Measurements from ENCODE around the gene GMDS. TPM values are rescaled to one million over a fixed set of nuclear protein-coding genes. Genes with fewer than 3 reads are reported as not detected.

Gene GMDS
- total RNA-seq, 1 donor from 2014 or later = 14.4 TPM

DNA sequence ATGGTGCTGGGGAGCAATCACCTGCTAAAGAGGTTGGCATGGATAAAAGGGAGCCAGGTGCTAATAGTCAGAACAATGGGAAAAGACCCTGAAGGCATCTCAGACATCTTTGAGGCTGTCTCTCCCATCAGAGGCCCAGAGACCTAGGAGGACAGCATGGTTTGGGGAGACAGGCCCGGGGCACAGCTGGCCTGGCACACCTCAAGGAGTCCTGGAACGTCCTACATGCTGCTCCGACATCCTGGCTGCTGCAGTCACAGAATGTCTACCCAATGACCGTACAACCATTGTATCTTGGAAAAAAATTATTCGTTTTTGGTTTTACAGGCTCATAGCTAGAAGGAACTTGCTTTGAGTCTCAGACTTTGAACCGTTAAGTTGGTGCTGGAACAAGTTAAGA, 4.4 kb downstream of the GMDS start:
- DNase-seq (ENCODE audit: low spot score) = no peak

DNA sequence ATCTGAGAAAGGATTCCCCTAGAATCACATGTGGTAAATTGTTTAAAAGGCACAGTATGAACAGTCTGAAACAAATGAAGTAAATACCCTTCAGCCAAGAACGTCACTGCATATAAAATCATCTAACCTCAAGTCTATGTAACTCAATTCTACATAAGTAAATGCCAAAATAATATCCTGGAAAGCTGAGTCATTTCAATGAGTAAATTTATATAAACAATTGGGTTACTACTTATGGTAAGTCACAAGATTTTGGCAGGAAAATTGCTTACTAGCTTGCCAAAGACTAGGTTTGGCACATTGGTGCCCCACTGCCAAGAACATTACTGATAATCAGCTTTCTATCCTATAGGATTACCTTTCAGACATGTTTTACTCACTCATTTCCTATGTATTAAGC, 8.4 kb downstream of the GMDS start:
- no peak for DNase-seq (ENCODE audit: low spot score)

DNA sequence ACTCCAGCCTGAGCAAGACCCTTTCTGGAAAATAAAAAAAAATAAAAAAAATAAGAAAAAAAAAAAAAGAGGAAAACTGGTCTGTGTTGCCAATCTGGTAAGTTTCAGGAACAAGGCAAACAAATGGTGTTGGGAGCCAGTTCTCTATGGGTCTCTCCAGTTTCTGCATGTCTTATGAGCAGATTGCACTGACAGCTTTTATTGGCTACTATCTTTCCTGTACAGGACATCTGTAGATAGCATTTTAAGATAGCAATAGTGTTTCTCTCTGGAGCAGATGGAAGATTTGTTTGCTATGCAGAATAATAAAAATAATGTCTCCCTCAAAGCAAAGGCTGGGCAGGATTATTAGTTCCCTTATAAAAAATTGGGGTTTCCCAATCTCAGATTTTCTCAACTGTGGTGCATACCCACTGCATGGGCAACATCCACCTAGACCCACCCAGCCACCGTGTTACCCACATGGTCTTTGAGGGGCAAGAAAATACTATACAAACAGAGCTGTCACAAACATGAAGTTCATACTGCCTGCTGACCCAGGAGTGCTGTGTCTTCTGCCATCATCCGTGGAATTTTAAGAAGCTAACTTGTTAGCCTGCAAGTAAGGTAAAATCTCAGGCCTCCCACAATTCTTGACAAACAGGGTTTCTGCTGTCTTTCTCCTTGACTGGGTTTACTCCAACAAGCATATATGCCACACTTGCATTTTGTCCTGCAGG, 9.5 kb downstream of the GMDS start:
- no peak for DNase-seq (ENCODE audit: low spot score)

DNA sequence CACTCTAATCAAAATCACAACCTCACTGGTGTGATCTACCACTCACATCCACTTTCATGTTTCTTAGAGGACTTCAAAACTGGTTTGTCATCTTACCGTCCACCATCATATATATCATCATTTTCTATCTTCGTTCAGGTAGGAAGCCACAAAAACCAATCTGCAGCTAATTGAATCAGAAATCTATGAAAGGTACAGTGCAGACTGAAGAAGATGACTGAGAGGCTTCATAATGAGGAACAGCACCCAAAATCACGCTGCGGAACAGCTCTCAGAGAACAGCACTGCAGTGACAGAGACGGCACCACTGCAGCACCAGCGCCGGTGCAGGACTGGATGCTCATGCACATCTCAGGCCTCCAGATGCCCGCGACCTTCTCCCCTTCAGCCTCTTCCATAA, 13.0 kb downstream of the GMDS start:
- no peak for DNase-seq (ENCODE audit: low spot score)

DNA sequence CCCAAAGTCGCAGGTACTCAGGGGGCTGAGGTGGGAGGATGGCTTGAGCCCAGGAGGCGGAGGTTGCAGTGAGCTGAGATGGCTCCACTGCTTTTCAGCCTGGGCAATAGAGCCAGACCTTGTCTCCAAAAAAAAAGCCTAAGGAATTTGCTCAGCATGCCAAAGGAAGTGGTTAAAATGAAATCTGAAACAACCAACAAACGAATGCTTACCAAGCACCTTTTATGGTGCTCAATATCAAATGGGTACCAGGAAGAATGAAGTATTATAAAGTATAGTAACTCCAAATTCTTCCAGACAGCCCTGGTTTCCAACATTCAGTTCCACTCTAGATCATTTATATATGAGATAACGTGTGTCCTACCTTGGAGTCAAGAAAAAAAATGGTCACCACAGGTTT, 14.0 kb downstream of the GMDS start:
- DNase-seq (ENCODE audit: low spot score) = no peak

DNA sequence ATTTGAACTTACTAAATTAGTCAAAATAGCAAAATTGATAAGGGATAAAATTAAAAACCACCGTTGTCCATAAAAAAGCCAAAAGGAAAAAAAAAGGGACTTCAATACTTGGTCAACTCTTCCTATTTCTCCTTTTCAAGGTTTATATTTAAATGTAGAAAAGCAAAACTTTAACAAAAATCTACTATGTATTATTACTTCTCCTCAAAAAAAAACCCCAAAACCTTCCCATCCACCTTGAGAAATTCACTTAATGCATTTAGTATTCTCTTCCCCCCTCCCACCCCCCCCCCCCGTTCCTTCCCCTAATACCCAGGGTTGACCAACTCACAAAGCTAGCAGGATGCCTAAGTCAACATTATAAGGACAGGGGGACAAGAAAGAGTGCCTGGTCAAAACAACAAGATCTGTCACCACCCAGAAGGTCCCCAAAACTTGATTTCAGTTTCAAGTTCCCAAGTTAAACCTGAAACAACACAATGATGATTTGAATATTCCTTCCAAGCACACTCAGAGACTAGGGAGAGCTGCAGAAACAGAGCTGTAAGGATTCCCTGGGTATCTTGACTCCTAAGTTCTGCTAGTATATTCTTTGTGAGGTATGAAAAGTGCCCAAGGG, 14.6 kb downstream of the GMDS start:
- no peak for DNase-seq (ENCODE audit: low spot score)

DNA sequence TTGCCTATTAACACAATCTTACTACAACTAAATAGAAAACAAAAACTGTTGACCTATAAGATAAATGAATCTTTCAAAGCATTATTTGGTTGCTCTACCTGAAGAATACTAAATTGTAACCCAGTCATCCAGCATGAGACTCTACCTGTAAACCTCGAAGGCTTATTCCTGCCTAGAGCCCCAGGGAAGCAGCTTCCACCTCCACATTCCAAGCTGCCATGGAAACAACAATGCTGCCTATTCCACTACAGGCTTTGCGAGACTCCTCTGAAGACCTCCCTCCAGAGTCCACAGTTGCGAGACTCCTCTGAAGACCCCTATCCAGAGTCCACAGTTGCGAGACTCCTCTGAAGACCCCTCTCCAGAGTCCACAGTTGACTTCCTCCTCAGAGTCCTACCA, 15.7 kb downstream of the GMDS start:
- no peak for DNase-seq (ENCODE audit: low spot score)

DNA sequence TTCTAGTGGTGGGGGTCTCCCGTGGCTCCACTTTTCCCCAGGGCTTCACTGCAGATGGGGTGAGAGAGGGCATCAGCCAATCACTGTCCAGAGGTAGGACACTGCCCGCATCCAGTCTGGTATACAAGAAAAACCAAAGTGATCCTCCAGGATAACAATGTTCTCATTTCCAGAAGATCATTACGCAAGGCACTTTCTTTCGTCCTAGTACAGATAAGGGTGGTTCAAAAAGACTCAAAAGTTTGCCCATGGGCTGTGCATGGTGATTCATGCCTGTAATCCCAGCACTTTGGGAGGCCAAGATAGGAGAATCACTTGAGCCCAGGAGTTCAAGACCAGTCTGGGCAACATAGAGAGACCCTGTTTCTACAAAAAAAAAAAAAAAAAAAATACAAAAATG, 16.4 kb downstream of the GMDS start:
- DNase-seq (ENCODE audit: low spot score) = no peak

DNA sequence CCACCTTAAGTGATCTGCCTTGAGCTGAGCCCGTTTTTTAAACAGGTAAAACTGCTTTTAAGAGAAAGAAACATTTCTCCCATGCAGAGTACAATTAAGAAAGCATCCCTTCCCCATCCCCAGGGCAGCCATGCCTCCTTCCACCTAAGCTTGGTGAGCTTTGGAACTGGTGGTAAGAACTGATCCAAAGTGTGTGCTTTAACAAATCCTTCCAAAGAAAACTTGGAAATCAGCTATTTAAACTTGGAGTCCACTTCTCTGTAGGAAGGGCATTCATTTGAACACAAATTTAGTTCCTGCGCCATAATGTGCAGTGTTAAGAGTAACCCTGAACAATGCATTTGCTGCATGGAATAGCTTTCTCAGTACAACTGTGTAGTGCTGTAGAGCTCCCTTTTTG, 17.0 kb downstream of the GMDS start:
- DNase-seq (ENCODE audit: low spot score) = no peak

DNA sequence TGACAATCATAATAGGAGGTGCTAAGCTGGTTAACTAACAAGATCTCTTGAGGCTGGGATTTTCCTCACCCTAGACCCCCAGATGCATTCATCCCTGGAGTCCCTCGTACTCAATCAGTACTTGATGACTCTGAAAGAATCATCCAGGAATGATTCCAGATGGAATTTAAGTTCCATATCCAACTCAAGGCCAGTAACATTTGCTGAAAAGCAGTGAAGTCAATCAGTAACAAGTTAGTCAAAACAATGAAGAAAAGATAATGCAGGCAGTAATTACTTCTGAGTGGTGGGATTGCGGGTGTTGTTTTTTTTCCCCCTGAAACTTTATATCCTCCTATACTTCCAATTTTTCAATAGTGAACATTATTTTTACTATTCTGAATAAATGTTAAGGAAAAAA, 18.6 kb downstream of the GMDS start:
- no peak for DNase-seq (ENCODE audit: low spot score)

DNA sequence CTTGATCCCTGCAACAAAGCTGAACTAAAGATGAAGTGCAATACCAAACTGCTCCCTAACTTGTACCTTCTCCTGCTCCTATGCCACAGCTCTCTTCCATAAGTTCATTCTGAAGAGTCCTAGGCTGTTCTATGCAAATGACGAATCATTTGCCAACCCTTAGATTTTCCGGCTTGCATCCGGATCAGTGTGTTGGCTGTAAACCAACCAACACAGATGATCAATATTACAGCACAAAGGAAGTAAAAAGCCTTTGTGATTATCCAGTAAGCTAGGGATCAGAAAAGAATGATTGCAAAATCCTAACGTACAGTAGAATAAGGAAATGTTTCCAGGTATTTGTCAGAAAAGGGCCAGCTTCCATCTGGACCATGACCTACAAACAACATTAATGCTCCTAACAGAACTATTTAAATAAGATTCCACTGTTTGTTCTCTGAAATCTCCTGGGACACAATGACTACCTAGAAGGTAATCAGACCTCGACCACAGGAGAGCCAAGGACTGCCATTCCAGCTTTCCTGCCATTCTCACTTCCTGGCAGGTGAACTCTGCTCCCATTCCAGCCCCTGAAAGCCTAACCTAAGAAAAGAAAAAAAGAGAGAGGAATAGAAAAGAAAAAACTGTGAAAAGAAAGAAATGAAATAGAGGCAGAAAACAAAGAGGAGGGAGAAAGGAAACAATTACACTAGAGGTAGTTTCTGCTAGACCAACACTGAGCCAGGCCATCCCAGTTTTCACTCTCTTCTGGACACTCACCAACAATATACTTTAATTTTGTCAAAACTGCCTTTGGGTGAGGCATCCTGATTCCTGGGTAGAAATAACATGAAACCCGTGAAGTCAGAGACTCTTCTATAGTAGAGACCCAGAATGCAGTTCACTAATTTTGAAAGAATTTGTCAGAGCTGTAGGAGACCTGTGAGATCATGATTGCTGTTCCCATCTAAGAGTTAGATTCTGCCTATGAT, 19.7 kb downstream of the GMDS start:
- DNase-seq (ENCODE audit: low spot score) = no peak

DNA sequence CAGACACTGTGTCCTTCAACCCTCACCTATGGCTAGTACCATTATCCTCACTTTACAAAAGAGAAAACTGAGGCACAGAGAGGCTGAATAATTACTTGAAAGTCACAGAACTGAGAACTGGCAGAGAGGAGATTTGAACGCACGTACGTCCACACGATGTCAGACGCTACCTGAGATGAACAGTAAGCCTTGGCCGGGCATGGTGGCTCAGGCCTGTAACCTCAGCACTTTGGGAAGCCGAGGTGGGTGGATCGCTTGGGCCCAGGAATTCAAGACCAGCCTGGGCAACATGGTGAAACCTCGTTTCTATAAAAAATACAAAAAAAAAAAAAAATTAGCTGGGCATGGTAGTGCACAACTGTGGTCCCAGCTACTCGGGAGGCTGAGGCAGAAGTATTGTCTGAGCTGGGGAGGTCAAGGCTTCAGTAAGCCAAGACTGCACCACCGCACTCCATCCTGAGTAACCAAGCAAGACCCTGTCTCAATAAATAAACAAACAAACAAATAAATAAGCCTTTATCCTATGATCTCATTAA, 20.5 kb downstream of the GMDS start:
- no peak for DNase-seq (ENCODE audit: low spot score)

DNA sequence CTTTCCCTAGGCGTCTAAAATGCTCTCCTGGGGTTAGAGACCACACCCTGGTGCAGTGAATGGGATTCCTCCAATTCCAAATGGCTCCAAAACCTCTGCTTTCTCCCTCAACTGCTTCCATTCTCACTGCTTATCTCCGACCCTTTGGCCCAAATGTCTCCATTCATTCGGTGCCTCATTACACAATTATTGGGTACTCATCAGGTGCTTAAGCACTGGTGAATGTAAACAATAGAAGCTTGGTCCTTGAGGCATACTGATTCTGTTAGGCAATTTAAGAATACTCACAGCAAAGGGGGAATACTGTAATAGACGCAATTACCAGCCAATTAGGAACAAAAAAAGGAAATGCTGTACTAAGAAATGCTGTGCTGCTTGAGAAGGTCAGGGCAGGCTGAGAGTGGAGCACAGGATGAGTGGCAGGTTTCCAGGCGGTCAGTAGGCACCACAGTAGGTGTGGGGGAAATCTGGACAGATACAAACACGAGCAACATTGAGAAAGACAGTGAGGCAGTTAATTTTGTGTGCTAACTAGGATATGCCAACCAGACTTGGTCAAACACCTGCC, 23.0 kb downstream of the GMDS start:
- DNase-seq (ENCODE audit: low spot score) = no peak

DNA sequence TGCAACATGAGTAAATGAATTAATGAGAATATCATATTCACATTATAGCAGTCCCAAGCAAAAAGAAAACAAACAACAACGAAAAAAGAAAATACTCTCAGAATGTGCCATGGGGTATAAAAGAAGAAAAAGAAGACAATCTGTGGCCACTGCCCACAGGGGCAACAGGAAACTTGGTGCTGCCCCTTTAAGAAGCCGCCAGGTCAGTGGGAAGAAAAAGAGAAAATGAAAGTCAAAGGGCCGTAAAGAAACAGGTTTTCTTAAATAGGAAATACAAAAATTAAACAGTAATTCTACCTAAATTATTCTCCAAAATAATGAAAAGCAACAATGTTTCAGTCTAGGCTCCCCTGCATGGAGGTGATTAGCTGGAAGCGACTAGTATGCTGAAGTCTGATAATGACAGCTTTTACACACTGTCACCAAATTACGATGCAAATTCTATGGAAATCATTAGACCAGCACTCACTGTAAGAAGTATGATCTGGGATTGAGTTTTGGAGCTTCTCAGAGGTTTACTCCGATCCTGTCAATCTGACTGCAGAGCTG, 23.6 kb downstream of the GMDS start:
- no peak for DNase-seq (ENCODE audit: low spot score)

DNA sequence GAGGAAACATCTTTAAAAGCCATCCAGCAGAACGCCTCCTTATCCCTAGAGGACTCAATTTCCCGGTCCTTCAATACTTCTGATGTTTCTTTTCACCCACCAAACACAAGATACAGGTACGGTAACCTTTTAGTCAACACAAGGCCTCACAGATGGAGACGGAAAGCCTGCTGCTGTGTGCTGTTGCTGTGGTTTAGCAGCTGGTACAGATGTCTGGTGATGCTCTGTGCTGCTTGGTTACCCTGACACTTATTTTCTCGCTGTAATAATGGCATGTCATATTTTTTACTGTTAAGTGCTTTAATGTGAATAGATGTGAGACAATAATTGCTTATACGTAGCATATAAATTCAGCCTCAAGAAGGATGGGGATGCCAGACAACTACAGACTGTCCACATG, 25.3 kb downstream of the GMDS start:
- DNase-seq (ENCODE audit: low spot score) = no peak

DNA sequence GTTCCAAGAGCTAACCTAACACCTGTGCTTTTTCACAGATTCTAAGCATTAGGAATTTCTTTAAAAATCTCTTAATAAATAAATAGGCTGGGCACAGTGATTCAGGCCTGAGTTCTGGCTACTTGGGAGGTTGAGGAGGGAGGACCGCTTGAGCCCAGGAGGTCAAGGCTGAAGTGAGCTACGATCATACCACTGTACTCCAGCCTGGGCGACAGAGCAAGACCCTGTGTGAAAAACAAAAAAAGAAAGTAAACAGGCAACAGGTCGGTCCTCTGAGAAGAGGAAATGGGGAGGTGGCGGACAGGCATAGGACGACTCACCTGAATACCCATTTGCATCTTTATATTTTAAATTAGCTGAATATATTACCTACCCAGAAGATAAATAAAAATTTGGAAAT, 26.5 kb downstream of the GMDS start:
- no peak for DNase-seq (ENCODE audit: low spot score)

DNA sequence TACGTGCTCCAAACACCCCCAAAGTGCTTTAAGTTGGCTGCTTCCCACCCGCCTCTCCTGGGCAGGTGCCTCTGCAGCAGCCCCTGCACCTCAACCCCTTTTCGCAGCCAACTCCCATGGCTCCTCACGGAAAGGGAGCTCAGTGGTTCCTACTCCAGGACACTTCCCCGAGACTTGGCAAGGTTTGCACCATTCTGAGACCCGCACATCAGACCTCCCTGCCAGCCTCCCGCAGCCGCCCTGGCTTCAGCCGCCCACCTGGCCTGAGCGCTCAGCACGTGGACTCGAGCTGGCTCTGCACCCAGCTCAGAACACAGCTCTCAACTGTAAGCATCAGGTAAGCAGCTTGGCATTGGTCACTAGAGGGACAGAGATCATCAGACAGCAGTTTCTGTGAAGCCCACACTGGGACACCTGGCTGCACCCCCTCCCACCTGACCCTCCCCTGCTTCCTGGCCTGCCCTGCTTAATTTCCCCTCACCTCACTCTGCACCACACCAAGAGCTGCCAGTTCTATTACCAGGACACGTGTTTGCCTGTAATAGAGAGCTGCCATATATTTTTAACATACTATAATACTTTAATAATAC, 28.5 kb downstream of the GMDS start:
- no peak for DNase-seq (ENCODE audit: low spot score)

DNA sequence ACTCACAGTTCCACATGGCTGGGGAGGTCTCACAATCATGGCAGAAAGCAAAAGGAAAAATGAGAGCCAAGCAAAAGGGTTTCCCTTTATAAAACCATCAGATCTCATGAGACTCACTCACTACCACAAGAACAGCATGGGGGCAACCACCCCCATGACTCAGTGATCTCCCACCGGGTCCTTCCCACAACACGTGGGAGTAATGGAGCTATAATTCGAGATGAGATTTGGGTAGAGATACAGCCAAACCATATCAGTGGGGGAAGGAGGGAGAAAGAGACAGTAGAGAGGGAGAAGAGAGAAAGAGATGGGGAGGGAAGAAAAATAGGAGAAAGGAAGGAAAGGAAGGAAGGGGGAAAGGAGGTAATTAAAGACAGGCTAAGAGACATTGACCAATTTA, 30.1 kb downstream of the GMDS start:
- DNase-seq (ENCODE audit: low spot score) = no peak

DNA sequence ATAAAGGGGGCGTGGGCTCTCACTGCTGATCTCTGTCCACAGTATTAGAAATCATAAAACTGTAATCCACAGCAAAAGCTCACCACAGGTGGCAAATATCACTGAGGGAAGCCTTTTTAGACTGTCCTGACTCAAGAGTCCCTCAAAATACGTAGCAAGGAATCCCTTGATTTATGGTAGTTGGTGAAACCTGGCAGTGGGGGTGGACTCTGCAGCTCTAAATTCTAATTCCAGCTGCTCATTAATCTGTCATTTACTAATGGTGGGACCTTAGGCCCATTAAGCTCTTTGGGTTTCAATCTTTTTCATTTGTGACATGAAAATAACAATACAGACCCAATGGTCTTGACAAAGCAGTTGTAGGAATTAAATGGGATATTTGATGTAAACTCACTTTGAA, 32.3 kb downstream of the GMDS start:
- no peak for DNase-seq (ENCODE audit: low spot score)

DNA sequence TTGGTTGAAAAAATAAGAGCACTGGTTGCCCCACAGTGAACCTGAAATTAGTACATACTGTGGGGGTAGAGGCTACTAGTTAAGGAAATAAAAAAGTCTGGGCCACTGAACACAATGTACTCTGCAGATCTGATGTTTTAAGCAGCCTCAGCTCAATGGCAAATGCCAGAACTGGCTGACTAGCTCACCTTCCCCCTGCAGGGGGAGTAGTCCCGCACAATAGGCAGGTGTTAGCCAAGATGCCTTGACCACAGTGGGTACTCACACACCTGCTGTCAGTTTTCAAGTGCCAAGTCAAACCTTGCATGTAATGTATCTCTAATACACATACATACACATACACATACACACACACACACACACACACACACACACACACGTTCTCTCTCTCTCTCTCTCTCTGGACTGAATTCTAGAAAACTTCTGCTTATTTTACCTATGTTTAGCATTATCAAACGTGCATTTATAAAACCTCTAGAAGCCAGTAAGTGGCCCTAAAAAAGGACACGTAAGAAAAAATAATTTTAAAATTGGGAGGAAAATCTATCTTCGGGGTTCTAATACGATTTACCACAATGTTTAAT, 36.1 kb downstream of the GMDS start:
- no peak for DNase-seq (ENCODE audit: low spot score)

DNA sequence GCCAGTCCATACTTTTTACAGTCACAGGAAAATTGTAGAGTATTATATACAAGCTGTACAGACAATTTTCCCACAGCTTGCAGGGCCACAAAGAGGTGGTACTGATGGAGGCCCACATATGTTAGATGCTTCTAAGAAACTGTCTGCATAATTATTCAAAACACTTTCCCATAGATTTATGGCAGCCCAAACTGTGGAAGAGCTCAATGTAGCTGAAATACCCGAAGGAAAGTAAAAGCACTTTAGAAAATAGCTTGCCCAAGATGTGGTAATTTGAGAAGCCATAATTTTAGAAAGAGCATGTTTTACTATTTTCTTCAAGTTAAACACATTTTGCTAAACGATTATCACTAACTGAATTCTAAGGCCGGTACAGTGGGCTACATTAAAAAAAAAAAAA, 36.9 kb downstream of the GMDS start:
- DNase-seq (ENCODE audit: low spot score) = no peak
